HEK293T (cell line): Measurements from ENCODE around the gene PRADC1.

Experiments used
- CTCF ChIA-PET: fragments of 350-600 bp; formaldehyde crosslinking; extraction: SDS; loops from one replicate; lab custom pipeline; 2021; ENCODE audit warnings: antibody characterized with exemption, inconsistent platforms; lab: Yijun Ruan, JAX
- POLR2A ChIA-PET: fragments of 350-600 bp; formaldehyde crosslinking; extraction: SDS; loops from one replicate; lab custom pipeline; 2020; ENCODE audit warnings: antibody characterized with exemption, inconsistent platforms; lab: Yijun Ruan, JAX
- DNase-seq: peaks from one replicate; pipeline ENCODE4 v3.0.0; 2012; ENCODE audit warnings: mixed read lengths; ENCODE audit errors: extremely low spot score
- BHLHE40 ChIP-seq: fragments of 450-650 bp; IDR thresholded peaks from 2 replicates; pipeline ENCODE4 v1.6.1; 2016; ENCODE audit warnings: mild to moderate bottlenecking, moderate library complexity, borderline replicate concordance
- FOXK2 ChIP-seq: fragments of 450-650 bp; IDR thresholded peaks from 2 replicates; pipeline ENCODE4 v1.6.1; 2016; ENCODE audit warnings: mild to moderate bottlenecking
- ZNF384 ChIP-seq: fragments of 450-650 bp; IDR thresholded peaks from 2 replicates; pipeline ENCODE4 v1.6.1; 2016
- TF ChIP-seq, protein P1 (sequence below): fragments of 450-650 bp; IDR thresholded peaks from 2 replicates; pipeline ENCODE4 v1.6.1; 2016

The PRADC1 gene

DNA sequence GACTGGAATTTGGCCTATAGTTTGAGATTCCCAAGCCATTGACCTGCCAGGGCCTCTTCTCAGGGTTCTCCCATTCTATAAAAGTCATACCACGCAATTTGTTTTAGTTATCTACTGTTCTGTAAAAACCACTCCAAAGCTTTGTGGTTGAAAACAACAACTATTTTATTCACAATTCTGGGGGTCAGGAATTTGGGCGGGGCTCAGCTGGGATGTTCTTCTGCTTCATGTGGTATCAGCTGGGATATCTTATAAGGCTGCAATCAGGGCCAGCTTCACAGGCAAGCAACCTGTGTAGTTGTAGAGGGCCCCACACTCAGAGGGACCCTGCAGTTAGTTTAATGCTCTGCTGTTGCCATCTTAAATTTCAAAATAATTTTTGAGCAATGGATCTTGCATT, 47.1 kb downstream of the PRADC1 start:
- POLR2A ChIA-PET, result no interaction called here
- DNase-seq, result no peak
- TF ChIP-seq ZNF384 (no peak), FOXK2 (no peak), BHLHE40 (no peak)
- TF ChIP-seq, protein P1, sequence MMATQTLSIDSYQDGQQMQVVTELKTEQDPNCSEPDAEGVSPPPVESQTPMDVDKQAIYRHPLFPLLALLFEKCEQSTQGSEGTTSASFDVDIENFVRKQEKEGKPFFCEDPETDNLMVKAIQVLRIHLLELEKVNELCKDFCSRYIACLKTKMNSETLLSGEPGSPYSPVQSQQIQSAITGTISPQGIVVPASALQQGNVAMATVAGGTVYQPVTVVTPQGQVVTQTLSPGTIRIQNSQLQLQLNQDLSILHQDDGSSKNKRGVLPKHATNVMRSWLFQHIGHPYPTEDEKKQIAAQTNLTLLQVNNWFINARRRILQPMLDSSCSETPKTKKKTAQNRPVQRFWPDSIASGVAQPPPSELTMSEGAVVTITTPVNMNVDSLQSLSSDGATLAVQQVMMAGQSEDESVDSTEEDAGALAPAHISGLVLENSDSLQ, result no peak
- CTCF ChIA-PET, result interaction anchor here (1.3 kb wide), 1 partner anchor 9 kb away, joined by 6 read pairs; no protein-coding TSS in a partner anchor
